Measurements from ENCODE around the gene TMEM132D.

Gene TMEM132D

DNA sequence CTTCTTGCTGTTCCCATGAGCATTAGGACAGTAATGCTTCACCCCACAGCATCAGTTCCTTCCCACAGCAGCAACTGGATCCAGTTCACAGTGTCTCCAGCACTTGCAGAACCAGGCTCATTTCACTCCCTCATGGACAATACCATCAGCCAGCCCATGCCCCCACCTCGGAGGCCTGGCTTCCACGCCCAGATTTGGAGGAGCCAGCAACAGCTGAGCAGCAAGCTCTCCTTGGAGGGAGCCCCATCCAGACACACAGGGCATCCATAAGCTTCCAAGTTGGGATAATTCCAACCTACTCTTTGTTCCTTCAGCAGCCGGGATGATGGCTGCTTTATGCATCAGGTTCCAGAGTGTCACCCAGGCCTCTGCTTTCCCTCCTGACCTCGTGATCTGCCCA is 800.6 kb downstream of the TMEM132D start:
- no peak overlapping the region for H3K27ac Mint-ChIP-seq
- DNase-seq (ENCODE audit: low spot score in 2 of 2) (no peak), ATAC-seq (ENCODE audit: low read depth) (no peak)
- no peaks in the 10 kb centered on the region for H3K9me3 Mint-ChIP-seq
- H3K36me3 Mint-ChIP-seq = no peaks in the 10 kb centered on the region
- H3K4me1 Mint-ChIP-seq = no peaks in the 10 kb centered on the region
- H3K4me3 Mint-ChIP-seq = no peak overlapping the region
- peaks cover 5% of the 10 kb centered on the region for H3K27me3 Mint-ChIP-seq

DNA sequence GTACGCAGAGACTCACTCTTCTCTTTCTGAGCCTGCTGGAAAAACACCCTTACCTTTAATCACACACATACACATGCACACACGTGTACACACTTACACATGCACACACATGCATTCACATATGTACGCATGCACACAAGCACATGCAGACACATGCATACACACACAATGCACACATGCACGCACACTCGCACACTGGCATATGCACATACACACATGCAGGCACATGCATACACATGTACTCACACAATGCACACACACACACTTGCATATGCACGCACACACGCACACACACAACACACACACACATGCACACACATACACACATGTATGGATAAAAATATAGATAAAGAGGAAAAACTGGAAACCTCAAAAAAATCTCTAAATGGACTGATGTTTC is 801.6 kb downstream of the TMEM132D start:
- no peak for DNase-seq (ENCODE audit: low spot score in 2 of 2)
- Mint-ChIP-seq H3K9me3 (no peaks in the 10 kb centered on the region), H3K36me3 (no peaks in the 10 kb centered on the region), H3K27ac (no peak overlapping the region), H3K4me1 (no peaks in the 10 kb centered on the region), H3K4me3 (no peak overlapping the region), H3K27me3 (peaks cover 5% of the 10 kb centered on the region)
- ATAC-seq (ENCODE audit: low read depth) = no peak

DNA sequence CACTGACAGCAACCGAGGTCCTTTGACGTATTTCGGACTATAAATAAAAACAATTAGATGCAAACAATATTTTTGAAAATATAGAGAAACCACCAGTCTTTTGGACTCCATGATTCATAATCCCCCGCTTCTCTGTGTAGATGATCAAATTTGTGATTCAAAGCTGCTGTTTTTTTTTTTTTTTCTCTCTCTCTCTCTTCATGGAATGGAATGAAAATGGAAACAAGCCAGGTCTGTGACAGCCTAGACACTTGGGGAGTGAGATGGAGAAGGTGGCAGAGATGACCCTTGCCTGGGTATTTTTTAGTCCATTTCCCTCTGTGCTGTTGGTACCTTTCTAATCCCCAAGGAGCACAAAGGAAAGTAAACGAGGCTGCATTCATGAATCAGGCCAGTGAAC is 802.0 kb downstream of the TMEM132D start:
- H3K27me3 Mint-ChIP-seq = peaks cover 5% of the 10 kb centered on the region
- H3K27ac Mint-ChIP-seq = no peak overlapping the region
- DNase-seq (ENCODE audit: low spot score in 2 of 2) (no peak), ATAC-seq (ENCODE audit: low read depth) (no peak)
- H3K4me3 Mint-ChIP-seq = no peak overlapping the region
- H3K4me1 Mint-ChIP-seq = no peaks in the 10 kb centered on the region
- H3K36me3 Mint-ChIP-seq = no peaks in the 10 kb centered on the region
- no peaks in the 10 kb centered on the region for H3K9me3 Mint-ChIP-seq

DNA sequence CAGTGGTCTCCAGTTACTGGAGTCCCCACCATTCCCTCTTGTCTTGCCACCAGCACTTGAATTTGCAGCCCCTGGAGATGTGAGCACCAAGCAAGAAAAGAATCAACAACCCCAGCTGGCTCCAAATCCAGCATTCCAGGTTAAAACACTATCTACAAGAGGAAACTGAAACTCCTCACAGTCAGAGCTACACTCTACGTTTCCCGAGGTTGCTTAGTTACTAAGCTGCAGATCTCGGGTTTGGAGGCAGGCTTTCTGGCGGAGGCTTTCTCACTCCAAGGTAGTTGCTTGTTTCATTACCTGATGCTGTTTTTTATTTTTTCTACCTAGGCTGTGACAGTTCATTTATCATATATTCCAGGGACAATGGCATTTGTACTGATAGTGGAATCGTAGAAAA is 802.4 kb downstream of the TMEM132D start:
- Mint-ChIP-seq H3K9me3 (no peaks in the 10 kb centered on the region), H3K4me1 (no peaks in the 10 kb centered on the region), H3K27me3 (peaks cover 5% of the 10 kb centered on the region), H3K4me3 (no peak overlapping the region), H3K27ac (no peak overlapping the region), H3K36me3 (no peaks in the 10 kb centered on the region)
- DNase-seq (ENCODE audit: low spot score in 2 of 2) = no peak
- no peak for ATAC-seq (ENCODE audit: low read depth)

DNA sequence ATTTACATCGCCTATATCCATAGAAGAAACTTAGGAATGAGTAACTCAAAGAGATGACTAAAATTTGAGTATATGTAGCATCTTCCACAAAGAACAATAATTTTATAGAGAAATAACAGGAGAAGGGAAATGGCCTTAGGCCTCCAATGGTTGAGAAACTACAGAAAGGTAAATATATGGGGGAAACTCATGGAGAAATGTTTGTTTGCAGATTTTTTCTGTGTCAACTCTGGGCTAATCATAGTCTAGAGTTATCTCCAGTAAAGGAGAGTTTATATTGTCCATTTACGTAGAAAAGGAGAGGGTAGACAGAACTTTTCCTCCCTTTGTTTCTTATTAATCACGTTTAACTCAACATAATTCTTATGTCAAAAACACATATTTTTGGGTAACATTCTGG is 806.4 kb downstream of the TMEM132D start:
- Mint-ChIP-seq H3K4me3 (no peak overlapping the region), H3K4me1 (no peaks in the 10 kb centered on the region), H3K27ac (no peak overlapping the region), H3K27me3 (peaks cover 3% of the 10 kb centered on the region), H3K36me3 (no peaks in the 10 kb centered on the region), H3K9me3 (no peaks in the 10 kb centered on the region)
- ATAC-seq (ENCODE audit: low read depth) (no peak), DNase-seq (ENCODE audit: low spot score in 2 of 2) (no peak)

DNA sequence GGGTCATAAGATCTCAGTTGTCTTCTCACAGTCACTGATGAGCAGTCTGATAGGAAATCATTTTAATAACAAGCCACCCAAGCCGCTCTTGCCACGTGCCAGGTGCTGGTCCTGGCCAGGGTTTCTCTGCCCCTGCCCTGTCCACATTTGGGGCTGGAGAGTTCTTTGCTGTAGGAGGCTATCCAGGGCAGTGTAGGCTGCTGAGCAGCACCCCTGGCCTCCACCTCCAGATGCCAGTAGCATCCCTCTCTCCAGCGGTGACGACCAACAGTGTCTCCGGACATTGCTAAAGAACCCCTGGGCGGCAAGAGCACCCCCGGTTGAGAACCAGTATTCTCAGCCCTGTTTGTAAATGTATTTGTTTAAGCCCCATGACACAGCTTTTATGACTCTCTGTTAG is 806.9 kb downstream of the TMEM132D start:
- no peaks in the 10 kb centered on the region for H3K36me3 Mint-ChIP-seq
- no peak for DNase-seq (ENCODE audit: low spot score in 2 of 2)
- no peaks in the 10 kb centered on the region for H3K4me1 Mint-ChIP-seq
- no peaks in the 10 kb centered on the region for H3K27me3 Mint-ChIP-seq
- H3K27ac Mint-ChIP-seq = no peak overlapping the region
- H3K9me3 Mint-ChIP-seq = no peaks in the 10 kb centered on the region
- no peak overlapping the region for H3K4me3 Mint-ChIP-seq
- no peak for ATAC-seq (ENCODE audit: low read depth)

DNA sequence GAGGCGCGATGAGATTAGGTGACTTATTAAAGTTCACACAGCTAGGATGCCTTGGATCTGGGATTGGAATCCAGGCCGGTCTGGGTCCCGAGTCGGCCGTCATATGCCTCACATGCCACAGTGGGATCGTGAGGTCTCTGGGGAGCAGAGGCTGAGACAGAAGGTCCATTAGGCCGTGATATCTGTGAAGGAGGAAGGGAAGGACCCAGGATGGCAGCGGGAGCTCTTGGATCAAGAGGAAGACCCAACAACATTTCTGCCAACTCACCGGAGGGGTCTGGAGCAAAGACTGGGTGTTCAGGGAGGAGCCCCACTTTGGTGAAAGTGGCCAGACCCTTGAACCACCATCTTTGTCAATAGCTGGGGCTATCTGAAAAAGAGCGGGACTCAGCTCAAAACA is 807.6 kb downstream of the TMEM132D start:
- DNase-seq (ENCODE audit: low spot score in 2 of 2) (no peak), ATAC-seq (ENCODE audit: low read depth) (no peak)
- H3K4me3 Mint-ChIP-seq = no peak overlapping the region
- no peak overlapping the region for H3K27ac Mint-ChIP-seq
- no peaks in the 10 kb centered on the region for H3K9me3 Mint-ChIP-seq
- no peaks in the 10 kb centered on the region for H3K27me3 Mint-ChIP-seq
- H3K36me3 Mint-ChIP-seq = no peaks in the 10 kb centered on the region
- no peaks in the 10 kb centered on the region for H3K4me1 Mint-ChIP-seq

DNA sequence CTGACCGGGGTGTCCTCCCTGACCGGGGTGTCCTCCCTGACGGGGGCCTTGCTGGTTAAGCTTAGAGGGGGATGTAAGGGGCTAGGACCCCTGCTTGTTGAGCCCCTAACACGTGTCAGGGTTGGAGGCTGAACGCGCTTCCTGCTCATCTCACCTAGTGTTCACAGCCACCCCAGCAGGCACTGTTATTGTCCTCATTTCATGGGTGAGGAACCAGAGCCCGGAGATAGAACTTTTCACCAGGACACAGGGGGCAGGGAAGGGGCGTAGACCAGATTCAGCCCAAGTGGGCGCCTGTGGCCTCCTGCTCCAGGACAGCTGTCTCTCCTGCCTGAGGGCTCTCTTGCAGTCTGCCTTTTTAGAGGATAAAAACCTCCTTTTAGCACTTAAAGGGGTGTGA is 814.2 kb downstream of the TMEM132D start:
- Mint-ChIP-seq H3K27ac (no peak overlapping the region), H3K27me3 (no peaks in the 10 kb centered on the region), H3K9me3 (no peaks in the 10 kb centered on the region), H3K36me3 (no peaks in the 10 kb centered on the region), H3K4me1 (peaks cover 2% of the 10 kb centered on the region), H3K4me3 (no peak overlapping the region)
- DNase-seq (ENCODE audit: low spot score in 2 of 2) (no peak), ATAC-seq (ENCODE audit: low read depth) (no peak)

DNA sequence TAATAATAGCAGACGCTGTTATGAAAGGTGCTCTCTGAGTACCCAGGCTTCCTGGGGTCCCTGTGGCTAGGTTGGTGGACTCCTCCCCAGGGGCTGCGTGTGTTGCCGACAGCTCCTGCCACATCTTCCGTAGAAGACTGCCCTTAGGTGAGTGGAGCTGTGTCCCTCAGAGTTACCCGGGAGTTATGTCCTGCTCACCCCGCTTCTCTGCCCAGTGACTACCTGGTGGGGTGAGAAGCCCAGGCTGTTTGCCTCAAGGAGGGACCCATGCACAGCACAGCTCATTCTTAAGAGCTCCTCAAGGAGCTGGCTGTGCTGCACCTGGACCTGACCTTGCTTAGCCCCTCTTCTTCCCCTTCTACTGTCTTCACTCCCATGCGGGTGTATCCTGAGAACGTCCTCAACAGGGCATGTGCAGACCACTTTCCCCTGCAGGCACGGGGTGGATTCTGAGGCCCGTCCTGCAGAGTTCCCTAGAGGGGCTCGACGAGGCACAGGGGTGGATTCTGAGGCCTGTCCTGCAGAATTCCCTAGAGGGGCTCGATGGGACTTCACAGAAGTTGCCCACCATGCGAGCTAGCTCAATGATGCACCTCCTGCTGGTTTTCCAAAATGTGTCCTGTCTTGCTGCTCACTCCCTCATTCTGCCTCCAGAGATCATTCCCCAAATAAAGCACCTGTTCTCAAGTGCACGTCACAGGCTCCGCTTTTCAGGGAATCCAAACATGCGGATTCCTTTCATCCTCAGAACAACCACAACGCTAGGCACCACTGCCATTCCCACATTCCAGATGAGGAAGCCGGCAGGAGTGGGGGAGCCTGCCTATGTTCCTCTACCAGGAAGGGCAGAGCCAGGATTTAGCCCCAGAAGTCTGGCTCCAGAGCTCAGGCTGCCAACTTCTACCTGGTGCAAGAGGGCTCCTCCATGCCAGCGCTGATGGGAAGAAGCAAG is 818.7 kb downstream of the TMEM132D start:
- Mint-ChIP-seq H3K27ac (no peak overlapping the region), H3K36me3 (no peaks in the 10 kb centered on the region), H3K27me3 (no peaks in the 10 kb centered on the region), H3K9me3 (no peaks in the 10 kb centered on the region), H3K4me3 (no peak overlapping the region), H3K4me1 (peaks cover 2% of the 10 kb centered on the region)
- DNase-seq (ENCODE audit: low spot score in 2 of 2) (no peak), ATAC-seq (ENCODE audit: low read depth) (no peak)

DNA sequence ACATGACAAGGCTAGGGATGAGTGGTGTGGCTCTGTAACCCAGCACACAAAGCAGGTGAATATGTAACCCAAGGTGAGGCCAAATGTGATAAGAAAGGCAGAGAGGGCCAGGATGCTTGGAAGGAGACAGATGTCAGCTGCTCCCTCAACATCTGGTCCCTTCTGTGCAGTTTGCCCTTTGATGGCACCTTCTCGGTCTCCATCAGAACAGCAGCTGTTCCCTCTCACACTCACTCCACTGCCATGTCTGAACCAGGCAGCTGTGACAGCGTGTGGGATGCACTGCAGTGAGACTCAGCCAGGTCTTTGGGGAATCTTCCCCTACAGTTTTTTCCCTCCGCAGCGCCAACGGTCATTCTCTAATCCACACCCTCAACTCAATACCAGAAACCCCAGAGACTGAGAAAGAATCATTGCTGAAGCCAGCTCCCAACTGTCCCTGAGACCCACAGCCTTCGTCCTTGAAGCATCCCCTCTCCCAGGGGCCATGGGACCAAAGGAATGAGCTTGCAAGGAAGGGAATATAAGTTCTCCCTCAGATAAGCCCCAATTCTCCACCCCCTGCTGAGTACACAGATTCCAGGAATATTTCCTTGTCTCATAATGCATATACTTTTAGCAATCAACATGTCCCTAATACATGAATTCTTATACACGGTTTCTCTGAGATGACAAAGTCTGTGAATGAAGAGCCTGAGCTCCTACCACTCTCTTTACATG is 820.5 kb downstream of the TMEM132D start:
- H3K27ac Mint-ChIP-seq = no peak overlapping the region
- peaks cover 2% of the 10 kb centered on the region for H3K4me1 Mint-ChIP-seq
- H3K27me3 Mint-ChIP-seq = no peaks in the 10 kb centered on the region
- H3K9me3 Mint-ChIP-seq = no peaks in the 10 kb centered on the region
- no peak for DNase-seq (ENCODE audit: low spot score in 2 of 2)
- no peaks in the 10 kb centered on the region for H3K36me3 Mint-ChIP-seq
- no peak overlapping the region for H3K4me3 Mint-ChIP-seq
- ATAC-seq (ENCODE audit: low read depth) = no peak

DNA sequence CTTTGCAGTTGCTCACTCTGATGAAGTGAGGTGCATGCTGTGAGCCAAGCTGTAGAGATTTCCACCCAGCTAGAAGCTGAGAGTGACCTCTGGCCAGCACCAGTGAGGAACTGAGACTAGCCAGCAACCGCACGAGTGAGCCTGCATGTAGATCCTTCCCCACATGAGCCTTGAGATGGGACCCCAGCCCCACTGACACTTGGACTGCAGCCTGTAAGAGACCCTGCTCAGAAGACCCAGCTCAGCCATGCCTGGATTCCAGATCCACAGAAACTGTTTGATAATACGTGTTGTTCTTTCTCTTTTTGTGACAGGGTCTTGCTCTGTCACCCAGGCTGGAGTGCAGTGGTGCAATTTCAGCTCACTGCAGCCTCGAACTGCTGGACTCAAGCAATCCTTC is 821.4 kb downstream of the TMEM132D start:
- peaks cover 3% of the 10 kb centered on the region for H3K27me3 Mint-ChIP-seq
- ATAC-seq (ENCODE audit: low read depth) (no peak), DNase-seq (ENCODE audit: low spot score in 2 of 2) (no peak)
- H3K9me3 Mint-ChIP-seq = no peaks in the 10 kb centered on the region
- no peak overlapping the region for H3K4me3 Mint-ChIP-seq
- H3K4me1 Mint-ChIP-seq = peaks cover 2% of the 10 kb centered on the region
- H3K27ac Mint-ChIP-seq = no peak overlapping the region
- no peaks in the 10 kb centered on the region for H3K36me3 Mint-ChIP-seq

DNA sequence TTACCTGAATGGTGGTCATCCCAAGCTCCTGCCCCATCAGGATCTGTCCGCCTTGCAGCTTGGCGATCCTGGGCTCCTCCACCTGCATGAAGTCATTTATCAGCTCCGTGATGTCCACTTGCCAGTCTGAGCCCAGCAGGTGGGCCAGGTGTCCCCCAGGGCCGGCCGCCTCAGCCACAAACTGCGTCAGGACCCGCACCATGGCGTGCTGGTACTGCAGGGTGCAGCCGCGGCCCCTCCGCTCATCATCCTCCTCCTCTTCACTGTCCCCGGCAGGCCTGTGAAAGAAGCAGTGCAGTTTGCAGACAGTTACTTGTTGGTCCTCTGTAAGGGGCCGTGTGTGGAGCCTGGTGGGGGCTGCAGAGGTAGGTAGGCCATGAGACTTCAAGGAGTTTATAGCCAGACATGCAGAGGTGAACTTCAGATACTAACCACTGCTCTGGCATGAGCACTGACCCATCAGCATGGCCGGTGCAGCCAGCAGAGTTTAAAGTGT is 822.0 kb downstream of the TMEM132D start:
- DNase-seq (ENCODE audit: low spot score in 2 of 2) = no peak
- no peak for ATAC-seq (ENCODE audit: low read depth)
- Mint-ChIP-seq H3K27ac (no peak overlapping the region), H3K27me3 (peaks cover 4% of the 10 kb centered on the region), H3K4me3 (no peak overlapping the region), H3K4me1 (peaks cover 2% of the 10 kb centered on the region), H3K9me3 (no peaks in the 10 kb centered on the region), H3K36me3 (no peaks in the 10 kb centered on the region)

DNA sequence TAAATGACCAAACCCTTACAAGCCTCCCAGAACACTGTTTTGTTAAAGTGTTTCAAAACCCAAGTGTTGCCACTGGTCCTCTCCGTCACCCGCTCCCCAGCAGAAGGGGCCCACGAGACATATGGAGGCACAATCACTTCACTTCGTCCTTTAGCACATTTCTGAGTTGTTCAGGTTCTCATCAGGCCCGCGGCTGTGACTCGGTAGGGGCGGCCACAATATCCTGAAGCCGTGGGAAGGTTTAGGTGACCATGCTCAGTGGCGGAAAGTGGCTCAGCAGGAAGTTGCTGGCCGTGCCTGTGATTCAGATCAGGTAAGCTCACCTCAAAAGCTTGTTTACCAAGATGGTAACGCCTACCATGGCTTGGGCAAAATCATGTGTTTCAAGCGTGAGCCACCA is 823.0 kb downstream of the TMEM132D start:
- Mint-ChIP-seq H3K36me3 (no peaks in the 10 kb centered on the region), H3K4me3 (no peak overlapping the region), H3K9me3 (no peaks in the 10 kb centered on the region), H3K4me1 (peaks cover 2% of the 10 kb centered on the region), H3K27ac (no peak overlapping the region), H3K27me3 (peaks cover 4% of the 10 kb centered on the region)
- ATAC-seq (ENCODE audit: low read depth) (no peak), DNase-seq (ENCODE audit: low spot score in 2 of 2) (no peak)

DNA sequence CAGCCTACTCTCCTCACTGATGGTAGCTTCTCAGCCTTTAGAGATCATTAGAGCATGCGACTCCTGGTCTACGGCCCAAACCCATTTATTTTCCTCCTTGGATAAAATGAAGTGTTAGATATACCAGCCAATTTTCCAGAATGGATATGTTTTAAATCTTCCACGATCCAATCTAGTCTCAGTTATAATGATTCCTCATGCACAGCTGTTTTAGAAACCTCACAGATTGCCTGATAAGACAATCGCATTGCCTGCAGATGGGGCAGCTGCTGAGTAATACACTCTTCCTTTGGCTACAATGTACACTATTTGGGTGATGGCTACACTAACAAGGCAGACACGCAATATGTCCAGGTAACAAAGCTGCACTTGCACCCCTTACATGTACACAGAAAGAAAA is 823.4 kb downstream of the TMEM132D start:
- Mint-ChIP-seq H3K36me3 (no peaks in the 10 kb centered on the region), H3K9me3 (no peaks in the 10 kb centered on the region)
- no peak for ATAC-seq (ENCODE audit: low read depth)

More for the DNA sequence above, 823.4 kb downstream of the TMEM132D start:
- Mint-ChIP-seq H3K27me3 (peaks cover 4% of the 10 kb centered on the region), H3K27ac (no peak overlapping the region), H3K4me3 (no peak overlapping the region), H3K4me1 (peaks cover 2% of the 10 kb centered on the region)
- DNase-seq (ENCODE audit: low spot score in 2 of 2) = no peak

Data from memory B cell (primary cell).